PFSK-1 (cell line): Measurements from ENCODE around the gene CNTFR.

Experiments used
- FOXP2 ChIP-seq: optimal IDR thresholded peaks from 2 replicates; pipeline ENCODE3; 2011; ENCODE audit warnings: borderline replicate concordance, control low read depth, inconsistent platforms; ENCODE audit not compliant: insufficient read depth; ENCODE audit errors: extremely low read length, extremely low read depth
- POLR2AphosphoS5 ChIP-seq: IDR thresholded peaks from 2 replicates; pipeline ENCODE4 v1.6.1; 2012; ENCODE audit warnings: low read depth, mild to moderate bottlenecking, control low read depth, low read length, moderate library complexity
- REST ChIP-seq, 2 experiments: IDR thresholded peaks; 2 replicates each; pipeline versions ENCODE4 v1.6.1 to v1.8.0; 2011 to 2012; ENCODE audit warnings: low read depth in 2 of 2, low read length in 2 of 2, control low read depth in 1 of 2, inconsistent platforms in 1 of 2, mild to moderate bottlenecking in 1 of 2, moderate library complexity in 1 of 2; ENCODE audit not compliant: insufficient read depth in 1 of 2
- SIN3A ChIP-seq: IDR thresholded peaks from 2 replicates; pipeline ENCODE4 v1.6.1; 2012; ENCODE audit warnings: mild to moderate bottlenecking, low read length, moderate library complexity, borderline replicate concordance; ENCODE audit not compliant: insufficient read depth
- TAF1 ChIP-seq: IDR thresholded peaks from 2 replicates; pipeline ENCODE4 v1.6.1; 2012; ENCODE audit warnings: low read length, control low read depth, borderline replicate concordance; ENCODE audit not compliant: insufficient read depth

CNTFR gene

GRCh38 chr9:34518896-34519295 lies 70.6 kb downstream of the CNTFR start:
- TF ChIP-seq SIN3A (no peak), POLR2AphosphoS5 (no peak), FOXP2 (no peak), TAF1 (no peak), REST (IDR thresholded peaks at IDR 0.05; ENCODE audit: insufficient read depth in 1 of 2, low read depth in 2 of 2, low read length in 2 of 2) (no peak)

GRCh38 chr9:34518110-34518616 lies 71.4 kb downstream of the CNTFR start:
- TF ChIP-seq POLR2AphosphoS5 (no peak), FOXP2 (no peak), REST (IDR thresholded peaks at IDR 0.05; ENCODE audit: insufficient read depth in 1 of 2, low read depth in 2 of 2, low read length in 2 of 2) (no peak), TAF1 (no peak), SIN3A (no peak)

GRCh38 chr9:34517185-34517584 lies 72.3 kb downstream of the CNTFR start:
- TF ChIP-seq TAF1 (no peak), FOXP2 (no peak), SIN3A (no peak), REST (IDR thresholded peaks at IDR 0.05; ENCODE audit: insufficient read depth in 1 of 2, low read depth in 2 of 2, low read length in 2 of 2) (no peak), POLR2AphosphoS5 (no peak)

- no peak for TF ChIP-seq REST (IDR thresholded peaks at IDR 0.05; ENCODE audit: insufficient read depth in 1 of 2, low read depth in 2 of 2, low read length in 2 of 2)
- no peak for TF ChIP-seq SIN3A
- no peak for TF ChIP-seq TAF1
These were observed 73.6 kb downstream of the CNTFR start for GRCh38 chr9:34515959-34516358.

GRCh38 chr9:34514816-34515215 lies 74.7 kb downstream of the CNTFR start:
- TF ChIP-seq TAF1 (no peak), REST (IDR thresholded peaks at IDR 0.05; ENCODE audit: insufficient read depth in 1 of 2, low read depth in 2 of 2, low read length in 2 of 2) (no peak), SIN3A (no peak), FOXP2 (no peak), POLR2AphosphoS5 (no peak)
